Esophagus squamous epithelium (tissue), 5 donors: ENCODE data around the gene ANO10. TPM values are rescaled to one million over a fixed set of nuclear protein-coding genes. Genes with fewer than 3 reads are reported as not detected.

Source experiments
- DNase-seq: peaks from one replicate; lab custom pipeline; 2025; lab: John Stamatoyannopoulos, UW
- H3K27ac ChIP-seq, 4 donors: fragments of 200-600 bp; sonication (generic); one replicate each; pipeline ENCODE4 v1.5.1; 2016 to 2019; ENCODE audit warnings: mild to moderate bottlenecking in 1 of 4
- H3K27me3 ChIP-seq, 4 donors: fragments of 200-600 bp; sonication (generic); 1 replicate in 3 of 4; 2 replicates in 1 of 4; pipeline versions ENCODE4 v1.5.1 to v1.6.0; 2017 to 2021; ENCODE audit warnings: antibody characterized with exemption in 1 of 4
- H3K36me3 ChIP-seq, 3 donors: fragments of 200-600 bp; sonication (generic); one replicate each; pipeline ENCODE4 v1.5.1; 2016 to 2019
- H3K4me1 ChIP-seq, 3 donors: fragments of 200-600 bp; sonication (generic); one replicate each; pipeline ENCODE4 v1.5.1; 2017 to 2019
- H3K4me3 ChIP-seq, 4 donors: fragments of 200-600 bp; sonication (generic); 1 replicate in 3 of 4; 2 replicates in 1 of 4; pipeline ENCODE4 v1.5.1; 2016 to 2019; ENCODE audit warnings: mild to moderate bottlenecking in 2 of 4, moderate library complexity in 1 of 4
- H3K9me3 ChIP-seq, 3 donors: fragments of 200-600 bp; sonication (generic); one replicate each; pipeline ENCODE4 v1.5.1; 2016 to 2019
- CTCF ChIP-seq, 6 experiments: fragments of 450-650 bp in 4 of 6; fragments of 200-600 bp in 2 of 6; sonication (generic) in 2 of 6; IDR thresholded peaks; one replicate each; pipeline ENCODE4 v1.5.1; 2016 to 2019; ENCODE audit warnings: antibody characterized with exemption in 6 of 6, mild to moderate bottlenecking in 4 of 6, moderate library complexity in 4 of 6
- POLR2A ChIP-seq, 4 donors: fragments of 450-650 bp; IDR thresholded peaks; one replicate each; pipeline ENCODE4 v1.6.1; 2017; ENCODE audit warnings: antibody characterized with exemption in 4 of 4, mild to moderate bottlenecking in 4 of 4, moderate library complexity in 3 of 4
- WGBS, 2 donors: methylation state at CpG; one replicate each; pipeline ENCODE4 v1.1.5; 2018; 5-methylcytosine and 5-hydroxymethylcytosine counted together
- intact Hi-C: fragments of 100-400 bp; cut with DNase I; formaldehyde crosslinking; loops from one replicate; pipeline ENCODE4 v1.15.0; 2022
- small RNA-seq, 4 donors: library from RNA; depleted of rRNA; stranded (forward); fragments of <200 nt; gene quantifications; one replicate each; pipeline ENCODE3, GENCODE V24; 2016
- total RNA-seq, 4 donors: library from RNA; depleted of rRNA; stranded (reverse); fragments of >200 nt; gene quantifications; one replicate each; pipeline ENCODE4 v1.1.0, GENCODE V29; 2016
- donor health status: DM: yes; HTN: yes; CAD: no.

ANO10 gene
- total RNA-seq, 4 donors from 2014 or later, result 18.5 to 22.3 (median 20.3) TPM

GRCh38 chr3:43319376-43319775 is 302.4 kb downstream of the ANO10 start:
- 87 to 96% methylated on average over 6 of the region's 6 CpGs for WGBS, 2 donors
- peaks cover 0 to 56% (median 20%) of the 10 kb centered on the region in 3 donors for H3K4me1 ChIP-seq
- peak overlapping the region in 2 of 4 donors; percentile 27 to 40 for H3K27ac ChIP-seq
- intact Hi-C loops, result no loop called here
- no peak for TF ChIP-seq CTCF (IDR thresholded peaks at IDR 0.05)
- TF ChIP-seq POLR2A (IDR thresholded peaks at IDR 0.05), result no peak
- no peak overlapping the region for H3K4me3 ChIP-seq
- H3K36me3 ChIP-seq, result peaks cover 0 to 32% (median 0%) of the 10 kb centered on the region in 3 donors
- no peaks in the 10 kb centered on the region for H3K27me3 ChIP-seq
- no peak for DNase-seq
- H3K9me3 ChIP-seq, result peaks cover 0 to 5% (median 0%) of the 10 kb centered on the region in 3 donors

GRCh38 chr3:43317461-43318316 is 304.1 kb downstream of the ANO10 start:
- intact Hi-C loops, result no loop called here
- Histone ChIP-seq H3K4me3 (no peak overlapping the region), H3K27ac (peak overlapping the region in 3 of 4 donors; percentile 50 to 74 (median 55)), H3K36me3 (peaks cover 0 to 28% (median 0%) of the 10 kb centered on the region in 3 donors), H3K4me1 (peaks cover 0 to 53% (median 20%) of the 10 kb centered on the region in 3 donors), H3K9me3 (no peaks in the 10 kb centered on the region), H3K27me3 (no peaks in the 10 kb centered on the region)
- no peak for DNase-seq
- TF ChIP-seq CTCF (IDR thresholded peaks at IDR 0.05), result no peak
- no peak for TF ChIP-seq POLR2A (IDR thresholded peaks at IDR 0.05)
- WGBS, 2 donors, result 67 to 75% methylated on average over 8 of the region's 8 CpGs

GRCh38 chr3:43316783-43317460 is 304.9 kb downstream of the ANO10 start:
- Histone ChIP-seq H3K9me3 (no peaks in the 10 kb centered on the region), H3K4me3 (no peak overlapping the region), H3K36me3 (peaks cover 0 to 35% (median 0%) of the 10 kb centered on the region in 3 donors), H3K27ac (peak overlapping the region in 3 of 4 donors; percentile 50 to 74 (median 55)), H3K27me3 (no peaks in the 10 kb centered on the region), H3K4me1 (peaks cover 0 to 53% (median 20%) of the 10 kb centered on the region in 3 donors)
- intact Hi-C loops, result no loop called here
- 70 to 77% methylated on average over 4 of the region's 4 CpGs for WGBS, 2 donors
- TF ChIP-seq POLR2A (IDR thresholded peaks at IDR 0.05) (no peak), CTCF (IDR thresholded peaks at IDR 0.05) (no peak)
- no peak for DNase-seq

Small RNA genes lying within 50 kb of the gene (small RNA-seq; reads per million reads assigned to genes)
- gene RF00019, result 0 reads per million in 4 donors

Other genes with a start within 250 kb of the ANO10 start
- gene ABHD5, start 68.9 kb upstream of the ANO10 start, total RNA-seq, result 10 to 100 TPM; 28.3 to 38.1 (median 36.0) TPM